H1 (cell line): ENCODE data around the gene SPTB. TPM values are rescaled to one million over a fixed set of nuclear protein-coding genes. Genes with fewer than 3 reads are reported as not detected.

Experiments
- CTCF ChIA-PET: fragments of 300-600 bp; sonication (Branson Sonifier 250); formaldehyde crosslinking; loops from one replicate; lab custom pipeline; 2021; ENCODE audit not compliant: partially characterized antibody; lab: Charles Lee
- POLR2A ChIA-PET: fragments of 300-600 bp; sonication (Branson Sonifier 250); formaldehyde crosslinking; loops from one replicate; lab custom pipeline; 2021; ENCODE audit warnings: inconsistent platforms; ENCODE audit not compliant: partially characterized antibody; lab: Charles Lee
- DNase-seq, 2 experiments: peaks; one replicate each; pipeline versions ENCODE4 v3.0.0 to v3.0.0-alpha.2; 2010 to 2022; ENCODE audit warnings: low spot score in 2 of 2, low read depth in 1 of 2, mixed read lengths in 1 of 2
- FAIRE-seq: peaks from 2 replicates; lab custom pipeline; 2011; peaks lifted over from hg19 to GRCh38; lab: Jason Lieb, UNC
- H2AFZ ChIP-seq: 2 replicates; pipeline ENCODE4 v1.8.1; 2012; ENCODE audit warnings: low read length, inconsistent platforms
- H2AK5ac ChIP-seq: 2 replicates; pipeline ENCODE4 v1.6.1; 2013; ENCODE audit warnings: low read depth, low read length
- H2BK120ac ChIP-seq: replicated peaks from 2 replicates; pipeline ENCODE3; 2013; ENCODE audit warnings: low read depth, low read length, inconsistent platforms
- H2BK12ac ChIP-seq: 2 replicates; pipeline ENCODE4 v1.6.1; 2013; ENCODE audit warnings: low read depth, low read length
- H2BK15ac ChIP-seq: 2 replicates; pipeline ENCODE4 v1.6.1; 2013; ENCODE audit warnings: low read length
- H2BK20ac ChIP-seq: 2 replicates; pipeline ENCODE4 v1.6.1; 2013; ENCODE audit warnings: low read length
- H2BK5ac ChIP-seq: 2 replicates; pipeline ENCODE4 v1.6.1; 2013; ENCODE audit warnings: low read depth, low read length
- H3K14ac ChIP-seq: 2 replicates; pipeline ENCODE4 v1.6.1; 2013; ENCODE audit warnings: inconsistent platforms; ENCODE audit not compliant: insufficient read length
- H3K18ac ChIP-seq: 2 replicates; pipeline ENCODE4 v1.6.1; 2013; ENCODE audit warnings: low read length; ENCODE audit errors: extremely low read depth
- H3K23ac ChIP-seq: 2 replicates; pipeline ENCODE4 v1.6.1; 2013; ENCODE audit warnings: inconsistent platforms; ENCODE audit not compliant: insufficient read length
- H3K23me2 ChIP-seq: 2 replicates; pipeline ENCODE4 v1.6.1; 2013; ENCODE audit warnings: low read depth, low read length
- H3K27ac ChIP-seq: 2 replicates; pipeline ENCODE4 v1.6.1; 2011; ENCODE audit warnings: low read depth, low read length, inconsistent platforms
- H3K27me3 ChIP-seq, 4 experiments: replicated peaks in 1 of 4; 1 replicate in 1 of 4; 2 replicates in 3 of 4; pipeline versions ENCODE4 v1.6.1 to v1.8.1; 2011 to 2013; ENCODE audit warnings: low read length in 3 of 4, mild to moderate bottlenecking in 3 of 4, inconsistent platforms in 2 of 4, mixed read lengths in 2 of 4, moderate library complexity in 1 of 4; ENCODE audit not compliant: control insufficient read depth in 3 of 4, insufficient read depth in 3 of 4; ENCODE audit errors: extremely low read depth in 1 of 4
- H3K36me3 ChIP-seq, 4 experiments: 2 replicates each; pipeline versions ENCODE4 v1.6.1 to v1.8.1; 2011 to 2013; ENCODE audit warnings: mild to moderate bottlenecking in 4 of 4, low read length in 3 of 4, moderate library complexity in 2 of 4, control low read depth in 1 of 4, inconsistent platforms in 1 of 4; ENCODE audit not compliant: insufficient read depth in 4 of 4, control insufficient read depth in 2 of 4
- H3K4ac ChIP-seq: replicated peaks from 2 replicates; pipeline ENCODE3; 2013; ENCODE audit warnings: low read length, low read depth, mixed read lengths, inconsistent platforms; ENCODE audit not compliant: insufficient read length
- H3K4me1 ChIP-seq, 4 experiments: replicated peaks in 1 of 4; 1 replicate in 1 of 4; 2 replicates in 3 of 4; pipeline versions ENCODE4 v1.6.1 to v1.8.1; 2011 to 2013; ENCODE audit warnings: low read length in 3 of 4, inconsistent platforms in 2 of 4, mixed read lengths in 1 of 4; ENCODE audit not compliant: insufficient read depth in 4 of 4, control insufficient read depth in 3 of 4
- H3K4me2 ChIP-seq, 2 experiments: 2 replicates each; pipeline versions ENCODE4 v1.6.1 to v1.8.1; 2011 to 2013; ENCODE audit warnings: low read depth in 2 of 2, low read length in 2 of 2, control low read depth in 1 of 2, inconsistent platforms in 1 of 2, mild to moderate bottlenecking in 1 of 2; ENCODE audit not compliant: insufficient read depth in 1 of 2
- H3K4me3 ChIP-seq, 4 experiments: fragments of 200-600, 300-600 bp in 1 of 4; sonication (generic), shearing (Covaris generic), sonication (Bioruptor Twin) in 1 of 4; 2 replicates each; pipeline versions ENCODE4 v1.5.1 to v1.8.1; 2011 to 2016; ENCODE audit warnings: low read length in 4 of 4, low read depth in 3 of 4, control low read depth in 2 of 4, inconsistent platforms in 2 of 4, mild to moderate bottlenecking in 2 of 4, mixed read lengths in 1 of 4, moderate library complexity in 1 of 4; ENCODE audit not compliant: insufficient read depth in 2 of 4; ENCODE audit errors: extremely low read depth in 1 of 4
- H3K56ac ChIP-seq: replicated peaks from 2 replicates; pipeline ENCODE3; 2013; ENCODE audit warnings: low read depth, mild to moderate bottlenecking, mixed read lengths, low read length, inconsistent platforms; ENCODE audit not compliant: insufficient read length
- H3K79me1 ChIP-seq: 2 replicates; pipeline ENCODE4 v1.6.1; 2013; ENCODE audit warnings: low read depth, low read length, control low read depth
- H3K79me2 ChIP-seq, 2 experiments: 2 replicates each; pipeline versions ENCODE4 v1.6.1 to v1.8.1; 2012 to 2013; ENCODE audit warnings: low read length in 2 of 2, mild to moderate bottlenecking in 2 of 2, inconsistent platforms in 1 of 2; ENCODE audit not compliant: insufficient read depth in 2 of 2, control insufficient read depth in 1 of 2
- H3K9ac ChIP-seq, 4 experiments: replicated peaks in 1 of 4; 1 replicate in 1 of 4; 2 replicates in 3 of 4; pipeline versions ENCODE4 v1.6.1 to v1.8.1; 2011 to 2013; ENCODE audit warnings: low read depth in 3 of 4, low read length in 3 of 4, control low read depth in 2 of 4, mild to moderate bottlenecking in 2 of 4, moderate library complexity in 2 of 4, inconsistent platforms in 1 of 4; ENCODE audit errors: extremely low read depth in 1 of 4
- H3K9me3 ChIP-seq, 2 experiments: 2 replicates each; pipeline versions ENCODE4 v1.6.1 to v1.8.1; 2012 to 2013; ENCODE audit warnings: mild to moderate bottlenecking in 2 of 2, moderate library complexity in 2 of 2, control low read depth in 1 of 2, inconsistent platforms in 1 of 2, low read depth in 1 of 2, low read length in 1 of 2, mixed read lengths in 1 of 2; ENCODE audit not compliant: insufficient read depth in 2 of 2
- H4K20me1 ChIP-seq, 2 experiments: replicated peaks in 1 of 2; 2 replicates each; pipeline versions ENCODE3 to v1.8.1; 2011 to 2013; ENCODE audit warnings: inconsistent platforms in 2 of 2, low read length in 2 of 2, mild to moderate bottlenecking in 1 of 2; ENCODE audit not compliant: insufficient read depth in 2 of 2, control insufficient read depth in 1 of 2
- H4K5ac ChIP-seq: 2 replicates; pipeline ENCODE4 v1.6.1; 2013; ENCODE audit warnings: low read length, low read depth, mixed read lengths, inconsistent platforms; ENCODE audit not compliant: insufficient read length
- H4K8ac ChIP-seq: 2 replicates; pipeline ENCODE4 v1.8.0; 2013; ENCODE audit warnings: mild to moderate bottlenecking, moderate library complexity, low read length, inconsistent platforms; ENCODE audit not compliant: insufficient read depth; ENCODE audit errors: extremely low read depth
- H4K91ac ChIP-seq: replicated peaks from 2 replicates; pipeline ENCODE3; 2013; ENCODE audit warnings: low read length, mixed read lengths, inconsistent platforms; ENCODE audit not compliant: insufficient read length
- ATF2 ChIP-seq: IDR thresholded peaks from 2 replicates; pipeline ENCODE4 v1.6.1; 2012; ENCODE audit warnings: low read length, inconsistent platforms
- EGR1 ChIP-seq: IDR thresholded peaks from 2 replicates; pipeline ENCODE4 v1.6.1; 2011; ENCODE audit warnings: low read depth, low read length, borderline replicate concordance
- GABPA ChIP-seq: IDR thresholded peaks from 2 replicates; pipeline ENCODE4 v1.6.1; 2011; ENCODE audit warnings: mild to moderate bottlenecking, low read length, moderate library complexity, borderline replicate concordance; ENCODE audit not compliant: insufficient read depth
- MAFK ChIP-seq: IDR thresholded peaks from 2 replicates; pipeline ENCODE4 v1.6.1; 2012; ENCODE audit warnings: low read depth, mild to moderate bottlenecking, improper control_type of control experiment, low read length
- NANOG ChIP-seq: IDR thresholded peaks from 2 replicates; pipeline ENCODE4 v1.6.1; 2011; ENCODE audit warnings: low read length, low read depth, mild to moderate bottlenecking, inconsistent platforms; ENCODE audit not compliant: insufficient read depth, poor library complexity, severe bottlenecking
- RXRA ChIP-seq: IDR thresholded peaks from 2 replicates; pipeline ENCODE4 v1.6.1; 2011; ENCODE audit warnings: low read depth, mild to moderate bottlenecking, low read length, moderate library complexity; ENCODE audit not compliant: insufficient read depth
- SUZ12 ChIP-seq: fragments of 200-600 bp; sonication (generic); IDR thresholded peaks from 2 replicates; pipeline ENCODE4 v1.6.1; 2012; ENCODE audit warnings: mild to moderate bottlenecking, inconsistent platforms, low read length, moderate library complexity, mixed read lengths
- TAF1 ChIP-seq: IDR thresholded peaks from 2 replicates; pipeline ENCODE4 v1.6.1; 2011; ENCODE audit warnings: mild to moderate bottlenecking, low read depth, low read length
- WGBS, 2 experiments: shearing (Covaris generic) in 1 of 2; methylation state at CpG; one replicate each; pipeline versions ENCODE4 v1.1.6 to v1.1.7; 2013 to 2015; ENCODE audit warnings: low lambda C conversion rate in 2 of 2, mixed read lengths in 2 of 2, inconsistent platforms in 1 of 2, low coverage in 1 of 2, missing lambda C conversion rate in 1 of 2; ENCODE audit not compliant: insufficient replicate concordance in 2 of 2, insufficient coverage in 1 of 2, insufficient read length in 1 of 2; ENCODE audit errors: extremely low coverage in 1 of 2, missing lambda C conversion rate in 1 of 2; 5-methylcytosine and 5-hydroxymethylcytosine counted together
- polyA plus RNA-seq, 7 experiments: library from polyadenylated mRNA; depleted of rRNA in 3 of 7; stranded (reverse) in 5 of 7; unstranded in 2 of 7; fragments of >200 nt in 5 of 7; fragments of 200-250 nt in 2 of 7; gene quantifications; 1 replicate in 5 of 7; 2 replicates in 1 of 7; 4 replicates in 1 of 7; pipeline versions ENCODE4 v1.2.1 to v1.2.3, GENCODE V29; 2011 to 2013; ENCODE audit warnings: missing spikeins in 2 of 7, mixed read lengths in 2 of 7
- total RNA-seq: library from RNA; stranded (reverse); fragmentation: NEBNext Ultra II Directional; extraction: Animal tissue kit (Norgen Biotek cat#: 25700); gene quantifications from 2 replicates; pipeline ENCODE4 v1.2.1, GENCODE V29; 2021

The SPTB gene
- total and polyA plus RNA-seq, 2 of the 8 experiments (the other 6 are each of a cell fraction or from before 2014, with no cell fraction given): 0.30 to 2.4 TPM

GRCh38 chr14:64828071-64828470 is 51.6 kb downstream of the SPTB start:
- Histone ChIP-seq H2AFZ (no peak overlapping the region), H3K79me1 (no peaks in the 10 kb centered on the region), H3K9me3 (no peaks in the 10 kb centered on the region), H3K27me3 (no peaks in the 10 kb centered on the region; a peak in 1 of 7 replicates), H3K23ac (no peak overlapping the region), H3K14ac (no peak overlapping the region), H4K8ac (no peak overlapping the region), H2AK5ac (no peak overlapping the region), H3K4me2 (no peak overlapping the region), H3K18ac (no peak overlapping the region), H3K4ac (no peak overlapping the region), H3K36me3 (no peaks in the 10 kb centered on the region), H2BK12ac (no peak overlapping the region; the same call in 1 of the 2 replicates), H2BK15ac (no peak overlapping the region), H4K91ac (no peak overlapping the region), H3K27ac (no peak overlapping the region), H2BK5ac (no peak overlapping the region), H4K5ac (no peak overlapping the region), H3K79me2 (no peaks in the 10 kb centered on the region), H3K56ac (no peak overlapping the region), H4K20me1 (no peaks in the 10 kb centered on the region), H3K4me3 (no peak overlapping the region), H2BK20ac (no peak overlapping the region), H2BK120ac (no peak overlapping the region), H3K4me1 (peaks cover 0 to 9% (median 4%) of the 10 kb centered on the region in 4 experiments; a peak in 4 of 7 replicates), H3K23me2 (no peaks in the 10 kb centered on the region), H3K9ac (no peak overlapping the region)
- CTCF ChIA-PET: interaction anchor here (0.7 to 12.1 kb wide), 9 partner anchors 13 to 157 kb away, joined by 3 to 243 read pairs (median 4); no protein-coding TSS in a partner anchor
- FAIRE-seq: no peak
- DNase-seq: no peak
- 86% methylated on average over 3 of the region's 3 CpGs; no CpG with 5 or more reads in 1 of the 2 experiments for WGBS, 2 experiments
- POLR2A ChIA-PET: no interaction called here
- TF ChIP-seq SUZ12: no peak
- no peak for TF ChIP-seq GABPA
- TF ChIP-seq ATF2: no peak
- no peak for TF ChIP-seq EGR1
- no peak for TF ChIP-seq MAFK
- TF ChIP-seq RXRA: no peak
- no peak for TF ChIP-seq NANOG
- TF ChIP-seq TAF1: no peak
